Keratinocyte (primary cell): ENCODE measurements around the gene CFLAR. TPM values are rescaled to one million over a fixed set of nuclear protein-coding genes. Genes with fewer than 3 reads are reported as not detected.
A peak's percentile ranks its signal among the peaks of the same experiment; 100 is the strongest.

ENCODE experiments used
- DNase-seq: peaks from one replicate; pipeline ENCODE4 v3.0.0-alpha.2; 2011; ENCODE audit warnings: low read depth, missing footprints, low spot score
- FAIRE-seq: peaks from 2 replicates; lab custom pipeline; 2011; peaks lifted over from hg19 to GRCh38; lab: Jason Lieb, UNC
- H2AFZ ChIP-seq: 2 replicates; pipeline ENCODE4 v1.6.0; 2012; ENCODE audit warnings: low read length, control low read depth, inconsistent platforms; ENCODE audit not compliant: control insufficient read depth
- H3K27ac ChIP-seq: 2 replicates; pipeline ENCODE4 v1.5.1; 2011; ENCODE audit warnings: low read length; ENCODE audit not compliant: control insufficient read depth, insufficient read depth
- H3K27me3 ChIP-seq: 3 replicates; pipeline ENCODE4 v1.6.0; 2011; ENCODE audit warnings: low read length; ENCODE audit not compliant: control insufficient read depth, insufficient read depth; ENCODE audit errors: extremely low read depth
- H3K36me3 ChIP-seq, 2 experiments: 2 replicates in 1 of 2; 3 replicates in 1 of 2; pipeline ENCODE4 v1.5.1; 2011; ENCODE audit warnings: low read length in 2 of 2, mild to moderate bottlenecking in 1 of 2; ENCODE audit not compliant: control insufficient read depth in 2 of 2, insufficient read depth in 2 of 2; ENCODE audit errors: extremely low read depth in 1 of 2
- H3K4me1 ChIP-seq: 3 replicates; pipeline ENCODE4 v1.5.1; 2011; ENCODE audit warnings: low read length; ENCODE audit not compliant: control insufficient read depth, insufficient read depth; ENCODE audit errors: extremely low read depth
- H3K4me2 ChIP-seq: 3 replicates; pipeline ENCODE4 v1.6.0; 2011; ENCODE audit warnings: low read depth, low read length; ENCODE audit not compliant: control insufficient read depth, insufficient read depth; ENCODE audit errors: extremely low read depth
- H3K4me3 ChIP-seq, 3 experiments: fragments of 200-600 bp in 1 of 3; sonication (generic) in 1 of 3; 2 replicates in 2 of 3; 3 replicates in 1 of 3; pipeline ENCODE4 v1.5.1; 2011 to 2016; ENCODE audit warnings: low read length in 3 of 3, mild to moderate bottlenecking in 3 of 3, control low read depth in 2 of 3, inconsistent platforms in 1 of 3, low read depth in 1 of 3, mixed read lengths in 1 of 3, mixed run types in 1 of 3, moderate library complexity in 1 of 3; ENCODE audit not compliant: control insufficient read depth in 2 of 3, insufficient read depth in 2 of 3; ENCODE audit errors: extremely low read depth in 1 of 3
- H3K79me2 ChIP-seq: 2 replicates; pipeline ENCODE4 v1.6.0; 2012; ENCODE audit warnings: low read length; ENCODE audit not compliant: control insufficient read depth, insufficient read depth
- H3K9ac ChIP-seq: 3 replicates; pipeline ENCODE4 v1.6.0; 2011; ENCODE audit warnings: low read length; ENCODE audit not compliant: control insufficient read depth, insufficient read depth; ENCODE audit errors: extremely low read depth
- H3K9me1 ChIP-seq: 3 replicates; pipeline ENCODE4 v1.6.0; 2011; ENCODE audit warnings: low read length; ENCODE audit not compliant: control insufficient read depth, insufficient read depth; ENCODE audit errors: extremely low read depth
- H3K9me3 ChIP-seq: 2 replicates; pipeline ENCODE4 v1.5.1; 2012; ENCODE audit warnings: low read depth, low read length; ENCODE audit not compliant: control insufficient read depth
- H4K20me1 ChIP-seq: 3 replicates; pipeline ENCODE4 v1.6.0; 2011; ENCODE audit warnings: low read length; ENCODE audit not compliant: control insufficient read depth, insufficient read depth; ENCODE audit errors: extremely low read depth
- CTCF ChIP-seq, 3 experiments: IDR thresholded peaks in 1 of 3; conservative IDR thresholded peaks in 1 of 3; optimal IDR thresholded peaks in 1 of 3; 2 replicates in 2 of 3; 3 replicates in 1 of 3; pipeline versions ENCODE3 to v1.5.1; 2011; ENCODE audit warnings: low read length in 3 of 3, mild to moderate bottlenecking in 3 of 3, moderate library complexity in 2 of 3, control low read depth in 1 of 3, inconsistent platforms in 1 of 3; ENCODE audit not compliant: insufficient read depth in 2 of 3; ENCODE audit errors: extremely low read depth in 1 of 3
- EZH2 ChIP-seq: IDR thresholded peaks from one replicate; pipeline ENCODE4 v1.6.1; 2012; ENCODE audit warnings: inconsistent platforms, mild to moderate bottlenecking, low read length, moderate library complexity
- dilution Hi-C: fragments of 300-500 bp; cut with MboI; formaldehyde crosslinking; loops from one replicate; pipeline ENCODE4 v1.7.0; 2020; ENCODE audit warnings: low sequenced_read_pairs; ENCODE audit not compliant: extremely low pct_ligation_motif_present
- polyA plus RNA-seq, 5 experiments: library from polyadenylated mRNA; depleted of rRNA in 3 of 5; stranded (reverse) in 3 of 5; stranded (forward) in 1 of 5; unstranded in 1 of 5; fragments of >200 nt; gene quantifications; 1 replicate in 1 of 5; 2 replicates in 3 of 5; 3 replicates in 1 of 5; pipeline versions ENCODE4 v1.2.1 to v1.2.3, GENCODE V29; 2011 to 2012; ENCODE audit warnings: missing spikeins in 2 of 5, low read depth in 1 of 5, low replicate concordance in 1 of 5

The CFLAR gene
- polyA plus RNA-seq, 1 donor (not counting 4 experiments of a cell fraction or from before 2014, with no cell fraction given): 37.3 TPM

DNA sequence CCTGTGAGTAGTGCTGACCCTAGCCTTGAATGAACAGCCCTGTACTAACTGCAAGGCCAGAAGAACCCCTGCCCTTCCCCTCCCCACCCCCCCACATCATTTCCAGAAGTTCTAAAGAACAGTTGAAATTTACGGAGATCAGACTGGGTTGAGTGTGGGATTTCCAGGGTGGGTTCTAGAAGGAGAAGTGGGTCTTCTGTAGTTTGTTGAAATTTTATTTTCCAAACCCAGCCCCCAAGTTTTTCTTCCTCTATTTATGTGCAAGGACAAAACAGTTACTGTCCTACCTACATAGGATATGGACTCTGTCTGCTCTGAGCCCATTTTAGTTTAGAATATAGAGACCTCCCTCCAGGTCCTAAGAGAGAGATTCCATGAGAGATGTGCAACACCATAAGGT, 40.7 kb downstream of the CFLAR start:
- H3K4me1 ChIP-seq: peaks cover 32% of the 10 kb centered on the region
- H3K9me3 ChIP-seq: no peaks in the 10 kb centered on the region
- DNase-seq: no peak
- no peak overlapping the region for H3K4me2 ChIP-seq
- H3K36me3 ChIP-seq: peaks cover 14 to 22% of the 10 kb centered on the region in 2 experiments
- H3K9ac ChIP-seq: no peak overlapping the region
- H3K79me2 ChIP-seq: peaks cover 17% of the 10 kb centered on the region
- H3K27me3 ChIP-seq: no peaks in the 10 kb centered on the region
- no peaks in the 10 kb centered on the region for H3K9me1 ChIP-seq
- no peak overlapping the region for H3K27ac ChIP-seq
- FAIRE-seq: no peak
- dilution Hi-C loops: no loop called here
- TF ChIP-seq EZH2 (no peak), CTCF (optimal IDR thresholded peaks at IDR 0.05 in 1 of 3, IDR thresholded peaks at IDR 0.05 in 1 of 3, conservative IDR thresholded peaks at IDR 0.05 in 1 of 3; ENCODE audit: extremely low read depth in 1 of 3, insufficient read depth in 2 of 3, low read length in 3 of 3) (no peak)
- no peak overlapping the region for H3K4me3 ChIP-seq
- H4K20me1 ChIP-seq: no peaks in the 10 kb centered on the region
- no peak overlapping the region for H2AFZ ChIP-seq

DNA sequence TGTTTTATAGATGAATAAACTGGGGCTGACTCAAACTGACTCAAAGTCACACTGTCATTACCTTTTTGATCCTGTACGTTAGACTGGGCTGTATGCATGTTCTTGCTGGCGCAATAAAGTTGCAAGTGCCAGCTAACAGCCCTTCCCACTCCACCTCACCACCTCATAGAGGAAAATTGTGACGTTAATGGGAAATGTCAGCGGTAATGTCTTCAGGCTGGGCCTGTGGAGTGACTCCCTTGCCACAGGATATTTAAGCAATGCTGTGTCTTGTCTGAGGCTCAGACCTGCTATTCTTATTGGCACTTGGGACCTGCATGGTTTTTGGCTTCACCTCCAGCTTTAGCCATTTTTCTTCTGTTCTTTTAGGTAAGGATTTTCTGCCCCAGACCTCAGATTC, 41.7 kb downstream of the CFLAR start:
- H3K9ac ChIP-seq: peak overlapping the region; percentile 69
- dilution Hi-C loops: no loop called here
- H3K9me3 ChIP-seq: no peaks in the 10 kb centered on the region
- H3K4me2 ChIP-seq: peak overlapping the region; percentile 58
- H3K9me1 ChIP-seq: no peaks in the 10 kb centered on the region
- H3K4me1 ChIP-seq: peaks cover 21% of the 10 kb centered on the region
- H3K79me2 ChIP-seq: peaks cover 12% of the 10 kb centered on the region
- H3K27ac ChIP-seq: peak overlapping the region; percentile 96
- H3K27me3 ChIP-seq: no peaks in the 10 kb centered on the region
- DNase-seq (peak; percentile 76), FAIRE-seq (peak; percentile 69)
- H2AFZ ChIP-seq: no peak overlapping the region
- peaks cover 15 to 21% of the 10 kb centered on the region in 2 experiments for H3K36me3 ChIP-seq
- no peaks in the 10 kb centered on the region for H4K20me1 ChIP-seq
- no peak for TF ChIP-seq EZH2
- TF ChIP-seq CTCF (optimal IDR thresholded peaks at IDR 0.05 in 1 of 3, IDR thresholded peaks at IDR 0.05 in 1 of 3, conservative IDR thresholded peaks at IDR 0.05 in 1 of 3; ENCODE audit: extremely low read depth in 1 of 3, insufficient read depth in 2 of 3, low read length in 3 of 3): no peak
- H3K4me3 ChIP-seq: peak overlapping the region in 1 of 3 experiments; percentile 12
